Measurements from ENCODE around the gene HYI.

- TF ChIP-seq CTCF (conservative IDR thresholded peaks at IDR 0.05), result no peak
- no peak for TF ChIP-seq EZH2 (IDR thresholded peaks at IDR 0.05; ENCODE audit: low read depth)
Measured at GRCh38 chr1:43444151-43444828, 9.4 kb downstream of the HYI start.

Data from PC-9 (cell line).